Measurements from ENCODE around the gene THEM4.
A peak's percentile ranks its signal among the peaks of the same experiment; 100 is the strongest.

The THEM4 gene

GRCh38 chr1:151909167-151910149 lies at the start of gene THEM4:
THEM4 (minus strand) TSS chr1:151909511; CDS start chr1:151909458, 53 bp downstream.
- peak; percentile 97 for DNase-seq (ENCODE audit: extremely low read depth in 1 of 2, low read depth in 1 of 2)

GRCh38 chr1:151958959-151959358 lies 49.6 kb upstream of the THEM4 start:
- no peak for DNase-seq (ENCODE audit: extremely low read depth in 1 of 2, low read depth in 1 of 2)

- DNase-seq (ENCODE audit: extremely low read depth in 1 of 2, low read depth in 1 of 2) = no peak
Observed at GRCh38 chr1:151956957-151957497, 47.7 kb upstream of the THEM4 start.

- no peak for DNase-seq (ENCODE audit: extremely low read depth in 1 of 2, low read depth in 1 of 2)
Observed at GRCh38 chr1:151953409-151954094, 44.2 kb upstream of the THEM4 start.

GRCh38 chr1:151952811-151953210 lies 43.5 kb upstream of the THEM4 start:
- no peak for DNase-seq (ENCODE audit: extremely low read depth in 1 of 2, low read depth in 1 of 2)

- no peak for DNase-seq (ENCODE audit: extremely low read depth in 1 of 2, low read depth in 1 of 2)
Observed at GRCh38 chr1:151949371-151950193, 40.3 kb upstream of the THEM4 start.

- DNase-seq (ENCODE audit: extremely low read depth in 1 of 2, low read depth in 1 of 2) = no peak
Observed at GRCh38 chr1:151948506-151948905, 39.2 kb upstream of the THEM4 start.

GRCh38 chr1:151947140-151947539 lies 37.8 kb upstream of the THEM4 start:
- no peak for DNase-seq (ENCODE audit: extremely low read depth in 1 of 2, low read depth in 1 of 2)

- DNase-seq (ENCODE audit: extremely low read depth in 1 of 2, low read depth in 1 of 2) = peak; percentile 41 to 74
Observed at GRCh38 chr1:151945725-151946722, 36.7 kb upstream of the THEM4 start.

- no peak for DNase-seq (ENCODE audit: extremely low read depth in 1 of 2, low read depth in 1 of 2)
Observed at GRCh38 chr1:151944857-151945575, 35.7 kb upstream of the THEM4 start.

GRCh38 chr1:151944126-151944856 lies 35.0 kb upstream of the THEM4 start:
- DNase-seq (ENCODE audit: extremely low read depth in 1 of 2, low read depth in 1 of 2) = no peak

- no peak for DNase-seq (ENCODE audit: extremely low read depth in 1 of 2, low read depth in 1 of 2)
Observed at GRCh38 chr1:151943591-151943990, 34.3 kb upstream of the THEM4 start.

GRCh38 chr1:151942882-151943281 lies 33.6 kb upstream of the THEM4 start:
- no peak for DNase-seq (ENCODE audit: extremely low read depth in 1 of 2, low read depth in 1 of 2)

GRCh38 chr1:151940541-151940940 lies 31.2 kb upstream of the THEM4 start:
- no peak for DNase-seq (ENCODE audit: extremely low read depth in 1 of 2, low read depth in 1 of 2)

- DNase-seq (ENCODE audit: extremely low read depth in 1 of 2, low read depth in 1 of 2) = no peak
Observed at GRCh38 chr1:151939779-151940178, 30.5 kb upstream of the THEM4 start.

GRCh38 chr1:151939141-151939540 lies 29.8 kb upstream of the THEM4 start:
- no peak for DNase-seq (ENCODE audit: extremely low read depth in 1 of 2, low read depth in 1 of 2)

GRCh38 chr1:151936653-151937052 lies 27.3 kb upstream of the THEM4 start:
- no peak for DNase-seq (ENCODE audit: extremely low read depth in 1 of 2, low read depth in 1 of 2)

- no peak for DNase-seq (ENCODE audit: extremely low read depth in 1 of 2, low read depth in 1 of 2)
Observed at GRCh38 chr1:151935894-151936602, 26.7 kb upstream of the THEM4 start.

Data from stimulated activated CD8-positive, alpha-beta memory T cell treated with anti-CD3 and anti-CD28 coated beads, Interleukin-7, amount 100 ng/mL, for 48 hours (primary cell).